ENCODE results near the gene GGTLC3.
A peak's percentile ranks its signal among the peaks of the same experiment; 100 is the strongest.
"Not testable (repeated sequence)": the region's sequence is repeated elsewhere in the genome, so short reads cannot be mapped to it uniquely, and the experiment has no call there.

GGTLC3 gene

GRCh38 chr22:18518061-18518460, at the start of gene GGTLC3:
Gene GGTLC3, minus strand, starts transcription at chr22:18518161. Its CDS starts 264 bp downstream, at chr22:18517897.
- DNase-seq (ENCODE audit: low read depth in 1 of 2, low spot score in 1 of 2) = not testable (repeated sequence)

GRCh38 chr22:18560099-18560974, 42.4 kb upstream of the GGTLC3 start:
- not testable (repeated sequence) for DNase-seq (ENCODE audit: low read depth in 1 of 2, low spot score in 1 of 2)

GRCh38 chr22:18558939-18559338, 41.0 kb upstream of the GGTLC3 start:
- not testable (repeated sequence) for DNase-seq (ENCODE audit: low read depth in 1 of 2, low spot score in 1 of 2)

- not testable (repeated sequence) for DNase-seq (ENCODE audit: low read depth in 1 of 2, low spot score in 1 of 2)
Observed at GRCh38 chr22:18558516-18558915, 40.6 kb upstream of the GGTLC3 start.

GRCh38 chr22:18554280-18555256, 36.6 kb upstream of the GGTLC3 start:
- DNase-seq (ENCODE audit: low read depth in 1 of 2, low spot score in 1 of 2) = not testable (repeated sequence)

GRCh38 chr22:18552839-18553597, 35.1 kb upstream of the GGTLC3 start:
- not testable (repeated sequence) for DNase-seq (ENCODE audit: low read depth in 1 of 2, low spot score in 1 of 2)

- not testable (repeated sequence) for DNase-seq (ENCODE audit: low read depth in 1 of 2, low spot score in 1 of 2)
Observed at GRCh38 chr22:18551046-18551445, 33.1 kb upstream of the GGTLC3 start.

GRCh38 chr22:18549458-18550179, 31.7 kb upstream of the GGTLC3 start:
- not testable (repeated sequence) for DNase-seq (ENCODE audit: low read depth in 1 of 2, low spot score in 1 of 2)

- not testable (repeated sequence) for DNase-seq (ENCODE audit: low read depth in 1 of 2, low spot score in 1 of 2)
Observed at GRCh38 chr22:18544615-18545014, 26.7 kb upstream of the GGTLC3 start.

- DNase-seq (ENCODE audit: low read depth in 1 of 2, low spot score in 1 of 2) = not testable (repeated sequence)
Observed at GRCh38 chr22:18543400-18543799, 25.4 kb upstream of the GGTLC3 start.

GRCh38 chr22:18539994-18540393, 22.0 kb upstream of the GGTLC3 start:
- not testable (repeated sequence) for DNase-seq (ENCODE audit: low read depth in 1 of 2, low spot score in 1 of 2)

GRCh38 chr22:18534315-18534714, 16.4 kb upstream of the GGTLC3 start:
- not testable (repeated sequence) for DNase-seq (ENCODE audit: low read depth in 1 of 2, low spot score in 1 of 2)

GRCh38 chr22:18533633-18534032, 15.7 kb upstream of the GGTLC3 start:
- not testable (repeated sequence) for DNase-seq (ENCODE audit: low read depth in 1 of 2, low spot score in 1 of 2)

- DNase-seq (ENCODE audit: low read depth in 1 of 2, low spot score in 1 of 2) = not testable (repeated sequence)
Observed at GRCh38 chr22:18529416-18530145, 11.6 kb upstream of the GGTLC3 start.

GRCh38 chr22:18528597-18529415, 10.8 kb upstream of the GGTLC3 start:
- peak; percentile 90 to 92 for DNase-seq (ENCODE audit: low read depth in 1 of 2, low spot score in 1 of 2)

GRCh38 chr22:18527752-18528596, 10.0 kb upstream of the GGTLC3 start, which contains the start of gene TMEM191B:
Gene TMEM191B, plus strand, starts transcription at chr22:18527802. Its CDS starts 179 bp downstream, at chr22:18527981.
- not testable (repeated sequence) for DNase-seq (ENCODE audit: low read depth in 1 of 2, low spot score in 1 of 2)

- not testable (repeated sequence) for DNase-seq (ENCODE audit: low read depth in 1 of 2, low spot score in 1 of 2)
Observed at GRCh38 chr22:18523328-18523727, 5.4 kb upstream of the GGTLC3 start.
